Measurements from ENCODE around the gene RASA2. TPM values are rescaled to one million over a fixed set of nuclear protein-coding genes. Genes with fewer than 3 reads are reported as not detected.

RASA2 gene
- total RNA-seq, 1 experiment from 2014 or later: 26.7 TPM

- no peaks in the 10 kb centered on the region for H3K9me3 Mint-ChIP-seq (ENCODE audit: unreplicated experiment)
- TF ChIP-seq, protein P1, sequence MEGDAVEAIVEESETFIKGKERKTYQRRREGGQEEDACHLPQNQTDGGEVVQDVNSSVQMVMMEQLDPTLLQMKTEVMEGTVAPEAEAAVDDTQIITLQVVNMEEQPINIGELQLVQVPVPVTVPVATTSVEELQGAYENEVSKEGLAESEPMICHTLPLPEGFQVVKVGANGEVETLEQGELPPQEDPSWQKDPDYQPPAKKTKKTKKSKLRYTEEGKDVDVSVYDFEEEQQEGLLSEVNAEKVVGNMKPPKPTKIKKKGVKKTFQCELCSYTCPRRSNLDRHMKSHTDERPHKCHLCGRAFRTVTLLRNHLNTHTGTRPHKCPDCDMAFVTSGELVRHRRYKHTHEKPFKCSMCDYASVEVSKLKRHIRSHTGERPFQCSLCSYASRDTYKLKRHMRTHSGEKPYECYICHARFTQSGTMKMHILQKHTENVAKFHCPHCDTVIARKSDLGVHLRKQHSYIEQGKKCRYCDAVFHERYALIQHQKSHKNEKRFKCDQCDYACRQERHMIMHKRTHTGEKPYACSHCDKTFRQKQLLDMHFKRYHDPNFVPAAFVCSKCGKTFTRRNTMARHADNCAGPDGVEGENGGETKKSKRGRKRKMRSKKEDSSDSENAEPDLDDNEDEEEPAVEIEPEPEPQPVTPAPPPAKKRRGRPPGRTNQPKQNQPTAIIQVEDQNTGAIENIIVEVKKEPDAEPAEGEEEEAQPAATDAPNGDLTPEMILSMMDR (IDR thresholded peaks at IDR 0.05; ENCODE audit: insufficient read depth in 1 of 2, low read depth in 1 of 2, low read length in 1 of 2, severe bottlenecking in 1 of 2, unreplicated experiment in 1 of 2): peak; percentile 87 to 96
- DNase-seq: peak in 1 of 2 experiments; percentile 69
- H3K27ac Mint-ChIP-seq (ENCODE audit: unreplicated experiment): no peak overlapping the region
- Histone ChIP-seq H3K27me3 (replicated peaks; ENCODE audit: control insufficient read depth, insufficient read depth, low read length) (no peaks in the 10 kb centered on the region), H3K9me3 (no peaks in the 10 kb centered on the region), H3K4me3 (ENCODE audit: low read depth, low read length) (no peak overlapping the region), H3K4me1 (peaks cover 8% of the 10 kb centered on the region), H3K36me3 (ENCODE audit: control insufficient read depth, insufficient read depth, low read length) (no peaks in the 10 kb centered on the region)
- BruUV-seq (replicated peaks): no TSS peak
- intact Hi-C loops (cut with micrococcal nuclease; ENCODE audit: unreplicated experiment): loop anchor here (1.0 to 2.0 kb wide), 6 partner anchors 75 to 259 kb away; no protein-coding TSS in a partner anchor
- ChIA-PET POLR2A (no interaction called here), CTCF (interaction anchor here (1.2 to 1.7 kb wide), 3 partner anchors 99 to 201 kb away, joined by 3 to 14 read pairs (median 4); no protein-coding TSS in a partner anchor)
- peaks cover 26% of the 10 kb centered on the region for H3K36me3 Mint-ChIP-seq (ENCODE audit: insufficient read depth, unreplicated experiment)
- no peaks in the 10 kb centered on the region for H3K27me3 Mint-ChIP-seq (ENCODE audit: insufficient read depth, unreplicated experiment)
- no peaks in the 10 kb centered on the region for H3K4me1 Mint-ChIP-seq (ENCODE audit: low read depth, unreplicated experiment)
- no peak overlapping the region for H3K4me3 Mint-ChIP-seq (ENCODE audit: unreplicated experiment)
Measured at GRCh38 chr3:141561426-141562034, 74.7 kb downstream of the RASA2 start.

- POLR2A ChIA-PET: no interaction called here
- no TSS peak for BruUV-seq (replicated peaks)
- no peaks in the 10 kb centered on the region for H3K36me3 ChIP-seq (ENCODE audit: control insufficient read depth, insufficient read depth, low read length)
- intact Hi-C loops (cut with micrococcal nuclease; ENCODE audit: unreplicated experiment): no loop called here
- Mint-ChIP-seq H3K4me3 (ENCODE audit: unreplicated experiment) (no peak overlapping the region), H3K27me3 (ENCODE audit: insufficient read depth, unreplicated experiment) (no peaks in the 10 kb centered on the region), H3K36me3 (ENCODE audit: insufficient read depth, unreplicated experiment) (peaks cover 33% of the 10 kb centered on the region), H3K9me3 (ENCODE audit: unreplicated experiment) (no peaks in the 10 kb centered on the region), H3K27ac (ENCODE audit: unreplicated experiment) (no peak overlapping the region), H3K4me1 (ENCODE audit: low read depth, unreplicated experiment) (no peaks in the 10 kb centered on the region)
- H3K27me3 ChIP-seq (replicated peaks; ENCODE audit: control insufficient read depth, insufficient read depth, low read length): no peaks in the 10 kb centered on the region
- no peak for DNase-seq
- TF ChIP-seq, protein P1 (IDR thresholded peaks at IDR 0.05; ENCODE audit: insufficient read depth in 1 of 2, low read depth in 1 of 2, low read length in 1 of 2, severe bottlenecking in 1 of 2, unreplicated experiment in 1 of 2): no peak
- H3K9me3 ChIP-seq: no peaks in the 10 kb centered on the region
- CTCF ChIA-PET: no interaction called here
- no peak overlapping the region for H3K4me3 ChIP-seq (ENCODE audit: low read depth, low read length)
- H3K4me1 ChIP-seq: no peaks in the 10 kb centered on the region
Measured at GRCh38 chr3:141564241-141564640, 77.4 kb downstream of the RASA2 start.

GRCh38 chr3:141570068-141570467 lies 83.2 kb downstream of the RASA2 start:
- no peak for DNase-seq
- Mint-ChIP-seq H3K9me3 (ENCODE audit: unreplicated experiment) (no peaks in the 10 kb centered on the region), H3K27me3 (ENCODE audit: insufficient read depth, unreplicated experiment) (no peaks in the 10 kb centered on the region), H3K4me1 (ENCODE audit: low read depth, unreplicated experiment) (no peaks in the 10 kb centered on the region), H3K4me3 (ENCODE audit: unreplicated experiment) (no peak overlapping the region), H3K36me3 (ENCODE audit: insufficient read depth, unreplicated experiment) (peaks cover 27% of the 10 kb centered on the region), H3K27ac (ENCODE audit: unreplicated experiment) (no peak overlapping the region)
- no peaks in the 10 kb centered on the region for H3K4me1 ChIP-seq
- H3K27me3 ChIP-seq (replicated peaks; ENCODE audit: control insufficient read depth, insufficient read depth, low read length): no peaks in the 10 kb centered on the region
- H3K9me3 ChIP-seq: no peaks in the 10 kb centered on the region
- CTCF ChIA-PET: no interaction called here
- TF ChIP-seq, protein P1 (IDR thresholded peaks at IDR 0.05; ENCODE audit: insufficient read depth in 1 of 2, low read depth in 1 of 2, low read length in 1 of 2, severe bottlenecking in 1 of 2, unreplicated experiment in 1 of 2): no peak
- no TSS peak for BruUV-seq (replicated peaks)
- POLR2A ChIA-PET: interaction anchor here (0.5 to 0.6 kb wide), 2 partner anchors 34 to 201 kb away, joined by 5 to 7 read pairs; no protein-coding TSS in a partner anchor
- H3K4me3 ChIP-seq (ENCODE audit: low read depth, low read length): no peak overlapping the region
- no peaks in the 10 kb centered on the region for H3K36me3 ChIP-seq (ENCODE audit: control insufficient read depth, insufficient read depth, low read length)
- intact Hi-C loops (cut with micrococcal nuclease; ENCODE audit: unreplicated experiment): loop anchor here (10.0 kb wide), 1 partner anchor 345 kb away; no protein-coding TSS in a partner anchor

All from Caco-2 (cell line).